HepG2 (cell line): Measurements from ENCODE around the gene MINDY3. TPM values are rescaled to one million over a fixed set of nuclear protein-coding genes. Genes with fewer than 3 reads are reported as not detected.

ENCODE experiments used
- ATAC-seq: fragments of 200-7000 bp; cut with Tn5 transposase; 3 replicates; pipeline ENCODE4 v1.9.1; 2020; ENCODE audit warnings: mild to moderate bottlenecking, moderate library complexity
- BruUV-seq: library from RNA; stranded (reverse); fragments of 400-500 nt; replicated peaks from 2 replicates; lab custom pipeline; 2021; lab: Mats Ljungman, UMichigan
- CTCF ChIA-PET: fragments of 300-600 bp; formaldehyde crosslinking; extraction: SDS; loops from one replicate; lab custom pipeline; 2021; ENCODE audit warnings: low total read pairs, inconsistent platforms, low intra/inter-chr PET ratio; lab: Yijun Ruan, JAX
- POLR2A ChIA-PET: fragments of 350-600 bp; sonication (Branson Sonifier 250); formaldehyde crosslinking; loops from one replicate; lab custom pipeline; 2020; ENCODE audit warnings: antibody characterized with exemption, inconsistent platforms; lab: Yijun Ruan, JAX
- DNase-seq: peaks from one replicate; pipeline ENCODE4 v3.0.0-alpha.2; 2015; ENCODE audit warnings: low spot score
- FAIRE-seq: peaks from 3 replicates; lab custom pipeline; 2011; peaks lifted over from hg19 to GRCh38; lab: Jason Lieb, UNC
- H2AFZ ChIP-seq: one replicate; pipeline ENCODE4 v1.6.1; 2011; ENCODE audit warnings: low read length, inconsistent platforms
- H3K27ac ChIP-seq: fragments of 300-600 bp; 3 replicates; pipeline ENCODE4 v1.8.0; 2011; ENCODE audit warnings: mixed run types, mild to moderate bottlenecking, mixed read lengths, low read length, inconsistent platforms; ENCODE audit not compliant: insufficient read depth; ENCODE audit errors: extremely low read length
- H3K27me3 ChIP-seq, 2 experiments: fragments of 200-600 bp in 1 of 2; 2 replicates in 1 of 2; 3 replicates in 1 of 2; pipeline versions ENCODE4 v1.6.0 to v1.8.0; 2011; ENCODE audit warnings: low read length in 2 of 2, mild to moderate bottlenecking in 2 of 2, moderate library complexity in 2 of 2, inconsistent platforms in 1 of 2; ENCODE audit not compliant: insufficient read depth in 2 of 2, control insufficient read depth in 1 of 2
- H3K36me3 ChIP-seq, 2 experiments: fragments of 200-600 bp in 1 of 2; replicated peaks in 1 of 2; 2 replicates in 1 of 2; 3 replicates in 1 of 2; pipeline versions ENCODE4 v1.5.1 to v1.8.0; 2011; ENCODE audit warnings: low read length in 2 of 2, inconsistent platforms in 1 of 2; ENCODE audit not compliant: insufficient read depth in 2 of 2, control insufficient read depth in 1 of 2
- H3K4me1 ChIP-seq: 2 replicates; pipeline ENCODE4 v1.5.1; 2012; ENCODE audit warnings: low read length, inconsistent platforms; ENCODE audit not compliant: insufficient read depth
- H3K4me2 ChIP-seq: 2 replicates; pipeline ENCODE4 v1.6.0; 2011; ENCODE audit warnings: low read depth, low read length, inconsistent platforms
- H3K4me3 ChIP-seq, 3 experiments: fragments of 200-600 bp in 1 of 3; sonication (generic), shearing (Covaris generic) in 1 of 3; replicated peaks in 1 of 3; 2 replicates each; pipeline ENCODE4 v1.5.1; 2011 to 2016; ENCODE audit warnings: low read length in 3 of 3, inconsistent platforms in 2 of 3, low read depth in 2 of 3, mild to moderate bottlenecking in 2 of 3, control low read depth in 1 of 3, mixed read lengths in 1 of 3; ENCODE audit not compliant: insufficient read depth in 1 of 3
- H3K79me2 ChIP-seq: one replicate; pipeline ENCODE4 v1.6.1; 2011; ENCODE audit warnings: low read length, inconsistent platforms; ENCODE audit not compliant: insufficient read depth
- H3K9ac ChIP-seq: 2 replicates; pipeline ENCODE4 v1.6.0; 2011; ENCODE audit warnings: mild to moderate bottlenecking, low read depth, low read length, inconsistent platforms; ENCODE audit not compliant: insufficient read depth
- H3K9me3 ChIP-seq: 2 replicates; pipeline ENCODE4 v1.5.1; 2012; ENCODE audit warnings: mild to moderate bottlenecking, low read length
- H4K20me1 ChIP-seq: 2 replicates; pipeline ENCODE4 v1.6.0; 2011; ENCODE audit warnings: inconsistent platforms, mild to moderate bottlenecking, low read length, moderate library complexity; ENCODE audit not compliant: insufficient read depth
- AFF4 ChIP-seq: sonication (generic); formaldehyde crosslinking; IDR thresholded peaks from 2 replicates; pipeline ENCODE4 v1.4.0; 2020; ENCODE audit warnings: missing genetic modification reagents
- AKAP8 ChIP-seq: sonication (generic); formaldehyde crosslinking; IDR thresholded peaks from 2 replicates; pipeline ENCODE4 v1.5.1; 2020; ENCODE audit warnings: mild to moderate bottlenecking, missing genetic modification reagents
- DRAP1 ChIP-seq: IDR thresholded peaks from 2 replicates; pipeline ENCODE4 v1.6.1; 2016; ENCODE audit warnings: missing genetic modification reagents, missing compliant biosample characterization
- HNF4G ChIP-seq, 2 experiments: sonication (generic) in 1 of 2; formaldehyde crosslinking in 1 of 2; IDR thresholded peaks; 2 replicates each; pipeline versions ENCODE4 v1.4.0 to v1.6.1; 2011 to 2020; ENCODE audit warnings: borderline replicate concordance in 2 of 2, low read depth in 2 of 2, mild to moderate bottlenecking in 2 of 2, low read length in 1 of 2, missing genetic modification reagents in 1 of 2, moderate library complexity in 1 of 2
- MED1 ChIP-seq: sonication (generic); formaldehyde crosslinking; IDR thresholded peaks from 2 replicates; pipeline ENCODE4 v1.4.0; 2020; ENCODE audit warnings: missing genetic modification reagents
- SP1 ChIP-seq, 2 experiments: fragments of 450-650 bp in 1 of 2; sonication (generic) in 1 of 2; formaldehyde crosslinking in 1 of 2; IDR thresholded peaks; 2 replicates each; pipeline versions ENCODE4 v1.4.0 to v1.6.1; 2016 to 2020; ENCODE audit warnings: missing genetic modification reagents in 1 of 2
- ZNF136 ChIP-seq: sonication (generic); formaldehyde crosslinking; IDR thresholded peaks from 2 replicates; pipeline ENCODE4 v1.8.1; 2022; ENCODE audit warnings: low read depth, mild to moderate bottlenecking, moderate library complexity, missing genetic modification reagents
- ZNF567 ChIP-seq: sonication (generic); formaldehyde crosslinking; IDR thresholded peaks from 2 replicates; pipeline ENCODE4 v1.8.1; 2023; ENCODE audit warnings: mild to moderate bottlenecking, missing genetic modification reagents, borderline replicate concordance
- ZNF629 ChIP-seq: sonication (generic); formaldehyde crosslinking; conservative IDR thresholded peaks from 2 replicates; pipeline ENCODE4 v1.5.0; 2020; ENCODE audit warnings: missing genetic modification reagents
- WGBS: methylation state at CpG from one replicate; pipeline ENCODE4 v1.1.6; 2017; ENCODE audit warnings: low lambda C conversion rate; 5-methylcytosine and 5-hydroxymethylcytosine counted together
- in situ Hi-C: cut with HindIII; loops from 2 replicates; pipeline ENCODE4 v1.10.0; 2017; ENCODE audit warnings: low pct_unique_long_range_greater_than_20kb; ENCODE audit not compliant: extremely low pct_ligation_motif_present
- intact Hi-C: fragments of 100-400 bp; cut with micrococcal nuclease; formaldehyde crosslinking; loops from one replicate; pipeline ENCODE4 v1.10.0; 2022; ENCODE audit not compliant: unreplicated experiment
- polyA plus RNA-seq, 8 experiments: library from polyadenylated mRNA; depleted of rRNA in 3 of 8; stranded (reverse) in 7 of 8; unstranded in 1 of 8; fragments of >200 nt; fragmentation: Illumina TruSeq in 4 of 8; extraction: Trizol in 4 of 8; gene quantifications; 2 replicates each; pipeline versions ENCODE4 v1.2.1 to v1.2.3, GENCODE V29; 2011 to 2016; ENCODE audit warnings: low read depth in 4 of 8, missing spikeins in 1 of 8, mixed read lengths in 1 of 8; ENCODE audit not compliant: insufficient read depth in 1 of 8
- total RNA-seq, 5 experiments: library from RNA; depleted of rRNA; stranded (reverse); fragments of >200 nt; fragmentation: Illumina TruSeq; extraction: Trizol; gene quantifications; 2 replicates each; pipeline ENCODE4 v1.2.3, GENCODE V29; 2016; ENCODE audit warnings: low read depth in 1 of 5
- TF ChIP-seq, protein P1 (sequence below): sonication (generic); formaldehyde crosslinking; IDR thresholded peaks from 2 replicates; pipeline ENCODE4 v1.4.0; 2020; ENCODE audit warnings: missing genetic modification reagents

Gene MINDY3
- total and polyA plus RNA-seq, 2 of the 13 experiments (the other 11 are each of a cell fraction or from before 2014, with no cell fraction given): 6.4 to 17.5 TPM

- Histone ChIP-seq H4K20me1 (no peaks in the 10 kb centered on the region), H3K4me3 (no peak overlapping the region), H3K27me3 (no peaks in the 10 kb centered on the region), H3K9me3 (no peaks in the 10 kb centered on the region)
- intact Hi-C loops: no loop called here
- POLR2A ChIA-PET: interaction anchor here (1.1 kb wide), 1 partner anchor 17 kb away, joined by 4 read pairs; the partner anchor contains the start of gene MINDY3
- no peak for FAIRE-seq
- TF ChIP-seq AKAP8 (CRISPR knock-in tag) (no peak), SP1 (IDR thresholded peaks at IDR 0.05) (no peak), SP1 (CRISPR knock-in tag; IDR thresholded peaks at IDR 0.05) (no peak), ZNF567 (no peak), ZNF136 (CRISPR knock-in tag) (no peak), HNF4G (IDR thresholded peaks at IDR 0.05; ENCODE audit: borderline replicate concordance, low read depth, low read length) (no peak), HNF4G (CRISPR knock-in tag; IDR thresholded peaks at IDR 0.05; ENCODE audit: borderline replicate concordance, low read depth) (no peak), DRAP1 (no peak), MED1 (CRISPR knock-in tag) (no peak), ZNF629 (CRISPR knock-in tag) (no peak), AFF4 (no peak)
- TF ChIP-seq, protein P1, sequence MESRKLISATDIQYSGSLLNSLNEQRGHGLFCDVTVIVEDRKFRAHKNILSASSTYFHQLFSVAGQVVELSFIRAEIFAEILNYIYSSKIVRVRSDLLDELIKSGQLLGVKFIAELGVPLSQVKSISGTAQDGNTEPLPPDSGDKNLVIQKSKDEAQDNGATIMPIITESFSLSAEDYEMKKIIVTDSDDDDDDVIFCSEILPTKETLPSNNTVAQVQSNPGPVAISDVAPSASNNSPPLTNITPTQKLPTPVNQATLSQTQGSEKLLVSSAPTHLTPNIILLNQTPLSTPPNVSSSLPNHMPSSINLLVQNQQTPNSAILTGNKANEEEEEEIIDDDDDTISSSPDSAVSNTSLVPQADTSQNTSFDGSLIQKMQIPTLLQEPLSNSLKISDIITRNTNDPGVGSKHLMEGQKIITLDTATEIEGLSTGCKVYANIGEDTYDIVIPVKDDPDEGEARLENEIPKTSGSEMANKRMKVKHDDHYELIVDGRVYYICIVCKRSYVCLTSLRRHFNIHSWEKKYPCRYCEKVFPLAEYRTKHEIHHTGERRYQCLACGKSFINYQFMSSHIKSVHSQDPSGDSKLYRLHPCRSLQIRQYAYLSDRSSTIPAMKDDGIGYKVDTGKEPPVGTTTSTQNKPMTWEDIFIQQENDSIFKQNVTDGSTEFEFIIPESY (CRISPR knock-in tag): no peak
- TF ChIP-seq, all 625 proteins: peak for 0
- H3K4me1 ChIP-seq: no peaks in the 10 kb centered on the region
- no peak overlapping the region for H2AFZ ChIP-seq
- 0 out of 5 replicates have a peak, but pooled peaks cover 0 to 7% of the 10 kb centered on the region in 2 experiments for H3K36me3 ChIP-seq
- no peaks in the 10 kb centered on the region for H3K79me2 ChIP-seq
- no peak for ATAC-seq
- H3K4me2 ChIP-seq: no peak overlapping the region
- 91% methylated on average over 4 of the region's 4 CpGs for WGBS
- H3K9ac ChIP-seq: no peak overlapping the region
- in situ Hi-C loops: no loop called here
- DNase-seq: no peak
- CTCF ChIA-PET: no interaction called here
- no TSS peak for BruUV-seq
- H3K27ac ChIP-seq: no peak overlapping the region
Observed at GRCh38 chr10:15843695-15844094, 16.6 kb downstream of the MINDY3 start.
